GM12878 (cell line): ENCODE data around the gene CHD1. TPM values are rescaled to one million over a fixed set of nuclear protein-coding genes. Genes with fewer than 3 reads are reported as not detected.

ENCODE experiments used
- ATAC-seq: fragments of 200-7000 bp; cut with Tn5 transposase; 3 replicates; pipeline ENCODE4 v1.9.1; 2020; ENCODE audit warnings: mild to moderate bottlenecking, moderate library complexity
- BruUV-seq: library from RNA; stranded (reverse); fragments of 400-500 nt; replicated peaks from 2 replicates; lab custom pipeline; 2021; lab: Mats Ljungman, UMichigan
- CTCF ChIA-PET: fragments of 300-600 bp; sonication (Branson Sonifier 250); formaldehyde crosslinking; extraction: SDS; loops from one replicate; lab custom pipeline; 2021; ENCODE audit warnings: inconsistent platforms; lab: Yijun Ruan, JAX
- POLR2A ChIA-PET: fragments of 350-600 bp; formaldehyde crosslinking; extraction: SDS; loops from one replicate; lab custom pipeline; 2021; ENCODE audit warnings: inconsistent platforms; lab: Charles Lee
- RAD21 ChIA-PET: fragments of 300-600 bp; sonication (Branson Sonifier 250); formaldehyde crosslinking; loops from one replicate; lab custom pipeline; 2023; ENCODE audit warnings: antibody characterized with exemption; ENCODE audit not compliant: unreplicated experiment; lab: Charles Lee
- SMC1A ChIA-PET: fragments of 300-600 bp; sonication (Branson Sonifier 250); formaldehyde crosslinking; loops from one replicate; lab custom pipeline; 2023; ENCODE audit not compliant: unreplicated experiment, uncharacterized antibody; lab: Charles Lee
- DNase-seq: peaks from one replicate; pipeline ENCODE4 v3.0.0-alpha.2; 2011; ENCODE audit warnings: low read depth, low spot score
- FAIRE-seq: peaks from 3 replicates; lab custom pipeline; 2011; peaks lifted over from hg19 to GRCh38; lab: Jason Lieb, UNC
- H2AFZ ChIP-seq: 2 replicates; pipeline ENCODE4 v1.6.0; 2011; ENCODE audit warnings: low read depth, low read length, control low read depth; ENCODE audit not compliant: control insufficient read depth
- H3K27ac ChIP-seq: 2 replicates; pipeline ENCODE4 v1.5.1; 2011; ENCODE audit warnings: control low read depth; ENCODE audit not compliant: control insufficient read depth, insufficient read depth
- H3K27me3 ChIP-seq, 2 experiments: replicated peaks in 1 of 2; 2 replicates each; pipeline versions ENCODE4 v1.6.0 to v1.6.1; 2011; ENCODE audit warnings: low read length in 1 of 2; ENCODE audit not compliant: control insufficient read depth in 2 of 2, insufficient read depth in 2 of 2
- H3K36me3 ChIP-seq, 2 experiments: 2 replicates each; pipeline ENCODE4 v1.5.1; 2011; ENCODE audit warnings: low read length in 1 of 2; ENCODE audit not compliant: control insufficient read depth in 2 of 2, insufficient read depth in 2 of 2
- H3K4me1 ChIP-seq: 2 replicates; pipeline ENCODE4 v1.6.1; 2011; ENCODE audit warnings: mild to moderate bottlenecking, low read length, moderate library complexity, mixed read lengths; ENCODE audit not compliant: control insufficient read depth, insufficient read depth
- H3K4me2 ChIP-seq: 2 replicates; pipeline ENCODE4 v1.6.0; 2011; ENCODE audit warnings: control low read depth; ENCODE audit not compliant: control insufficient read depth, insufficient read depth
- H3K4me3 ChIP-seq: fragments of 200-600 bp; sonication (generic); 2 replicates; pipeline ENCODE4 v1.5.1; 2016
- H3K79me2 ChIP-seq: 2 replicates; pipeline ENCODE4 v1.6.0; 2011; ENCODE audit warnings: low read length; ENCODE audit not compliant: control insufficient read depth, insufficient read depth
- H3K9ac ChIP-seq: 2 replicates; pipeline ENCODE4 v1.8.0; 2011; ENCODE audit warnings: low read length, control low read depth, mixed read lengths; ENCODE audit not compliant: control insufficient read depth, insufficient read depth
- H3K9me3 ChIP-seq: replicated peaks from 3 replicates; pipeline ENCODE4 v1.5.1; 2011; ENCODE audit warnings: mild to moderate bottlenecking, low read length; ENCODE audit not compliant: control insufficient read depth, insufficient read depth
- H4K20me1 ChIP-seq: 2 replicates; pipeline ENCODE4 v1.6.0; 2011; ENCODE audit not compliant: control insufficient read depth, insufficient read depth
- ATF7 ChIP-seq: fragments of 450-650 bp; IDR thresholded peaks from 2 replicates; pipeline ENCODE4 v1.6.1; 2016; ENCODE audit warnings: low read depth, mild to moderate bottlenecking
- BACH1 ChIP-seq: fragments of 450-650 bp; IDR thresholded peaks from 2 replicates; pipeline ENCODE4 v1.6.1; 2017; ENCODE audit warnings: mild to moderate bottlenecking, borderline replicate concordance
- DPF2 ChIP-seq: fragments of 450-650 bp; IDR thresholded peaks from 2 replicates; pipeline ENCODE4 v1.6.1; 2017; ENCODE audit warnings: mild to moderate bottlenecking
- IKZF2 ChIP-seq, 2 experiments: fragments of 450-650 bp; IDR thresholded peaks; 2 replicates each; pipeline ENCODE4 v1.6.1; 2017; ENCODE audit warnings: mild to moderate bottlenecking in 2 of 2, moderate library complexity in 2 of 2
- JUNB ChIP-seq: IDR thresholded peaks from 2 replicates; pipeline ENCODE4 v1.6.1; 2016; ENCODE audit warnings: antibody characterized with exemption, mild to moderate bottlenecking
- KLF5 ChIP-seq: fragments of 450-650 bp; IDR thresholded peaks from 2 replicates; pipeline ENCODE4 v1.6.1; 2014; ENCODE audit warnings: mild to moderate bottlenecking; ENCODE audit not compliant: partially characterized antibody
- NBN ChIP-seq: fragments of 450-650 bp; IDR thresholded peaks from 2 replicates; pipeline ENCODE4 v1.6.1; 2016
- NFXL1 ChIP-seq: fragments of 450-650 bp; IDR thresholded peaks from 2 replicates; pipeline ENCODE4 v1.6.1; 2017; ENCODE audit warnings: antibody characterized with exemption, mild to moderate bottlenecking, borderline replicate concordance
- NRF1 ChIP-seq: conservative IDR thresholded peaks from 2 replicates; pipeline ENCODE4 v1.6.1; 2011; ENCODE audit warnings: mild to moderate bottlenecking, low read depth, low read length, improper control_type of control experiment
- PML ChIP-seq: IDR thresholded peaks from 2 replicates; pipeline ENCODE4 v1.6.1; 2012; ENCODE audit warnings: low read length, inconsistent platforms
- POLR2A ChIP-seq: IDR thresholded peaks from 2 replicates; pipeline ENCODE4 v1.6.1; 2011; ENCODE audit warnings: low read depth, mild to moderate bottlenecking, low read length
- POLR2AphosphoS5 ChIP-seq: IDR thresholded peaks from 2 replicates; pipeline ENCODE4 v1.6.1; 2011; ENCODE audit warnings: mild to moderate bottlenecking, low read length, inconsistent platforms
- POU2F2 ChIP-seq: IDR thresholded peaks from 3 replicates; pipeline ENCODE4 v1.6.1; 2011; ENCODE audit warnings: low read depth, mild to moderate bottlenecking, low read length, borderline replicate concordance
- TARDBP ChIP-seq: IDR thresholded peaks from 2 replicates; pipeline ENCODE4 v1.6.1; 2016; ENCODE audit warnings: borderline replicate concordance
- TBL1XR1 ChIP-seq: IDR thresholded peaks from 2 replicates; pipeline ENCODE4 v1.6.1; 2012; ENCODE audit warnings: low read depth, low read length, improper control_type of control experiment
- TCF3 ChIP-seq: IDR thresholded peaks from 2 replicates; pipeline ENCODE4 v1.6.1; 2012; ENCODE audit warnings: low read depth, mild to moderate bottlenecking, low read length, borderline replicate concordance; ENCODE audit not compliant: insufficient read depth
- ZNF274 ChIP-seq: IDR thresholded peaks from one replicate; pipeline ENCODE4 v1.8.0; 2011; ENCODE audit not compliant: insufficient read length, insufficient read depth
- WGBS: methylation state at CpG from one replicate; pipeline ENCODE4 v1.1.6; 2016; ENCODE audit warnings: low lambda C conversion rate; ENCODE audit not compliant: insufficient replicate concordance, insufficient coverage; ENCODE audit errors: missing lambda C conversion rate; 5-methylcytosine and 5-hydroxymethylcytosine counted together
- in situ Hi-C: fragments of 300-500 bp; cut with MboI; formaldehyde crosslinking; loops from 9 replicates; pipeline ENCODE4 v1.14.3; 2018; ENCODE audit warnings: mixed read lengths
- intact Hi-C: fragments of 100-400 bp; cut with micrococcal nuclease; formaldehyde crosslinking; loops from one replicate; pipeline ENCODE4 v1.14.2; 2022; ENCODE audit not compliant: unreplicated experiment
- polyA plus RNA-seq, 11 experiments: library from polyadenylated mRNA; depleted of rRNA in 4 of 11; unstranded in 6 of 11; stranded (reverse) in 5 of 11; fragments of >200 nt; fragmentation: Nextera tagmentation in 4 of 11; fragmentation: Illumina TruSeq in 1 of 11; extraction: Ambion mirVana in 4 of 11; extraction: Trizol in 1 of 11; gene quantifications; 1 replicate in 1 of 11; 2 replicates in 10 of 11; pipeline versions ENCODE4 v1.2.1 to v1.2.3, GENCODE V29; 2011 to 2016; ENCODE audit warnings: inconsistent platforms in 2 of 11, missing spikeins in 2 of 11, low read depth in 1 of 11
- total RNA-seq, 4 experiments: library from RNA; depleted of rRNA in 3 of 4; stranded (reverse); fragments of >200 nt in 3 of 4; fragmentation: Illumina TruSeq in 1 of 4; extraction: Trizol in 1 of 4; gene quantifications; 2 replicates each; pipeline versions ENCODE4 v1.2.1 to v1.2.3, GENCODE V29; 2013 to 2021
- TF ChIP-seq, protein P1 (sequence below): fragments of 450-650 bp; IDR thresholded peaks from 2 replicates; pipeline ENCODE4 v1.6.1; 2014; ENCODE audit warnings: mild to moderate bottlenecking
- TF ChIP-seq, protein P2 (sequence below): fragments of 450-650 bp; IDR thresholded peaks from 2 replicates; pipeline ENCODE4 v1.6.1; 2017; ENCODE audit warnings: mild to moderate bottlenecking, moderate library complexity

The CHD1 gene
- total and polyA plus RNA-seq, 10 of the 15 experiments (the other 5 are each of a cell fraction or from before 2014, with no cell fraction given) = 25.5 to 158 (median 50.5) TPM

DNA sequence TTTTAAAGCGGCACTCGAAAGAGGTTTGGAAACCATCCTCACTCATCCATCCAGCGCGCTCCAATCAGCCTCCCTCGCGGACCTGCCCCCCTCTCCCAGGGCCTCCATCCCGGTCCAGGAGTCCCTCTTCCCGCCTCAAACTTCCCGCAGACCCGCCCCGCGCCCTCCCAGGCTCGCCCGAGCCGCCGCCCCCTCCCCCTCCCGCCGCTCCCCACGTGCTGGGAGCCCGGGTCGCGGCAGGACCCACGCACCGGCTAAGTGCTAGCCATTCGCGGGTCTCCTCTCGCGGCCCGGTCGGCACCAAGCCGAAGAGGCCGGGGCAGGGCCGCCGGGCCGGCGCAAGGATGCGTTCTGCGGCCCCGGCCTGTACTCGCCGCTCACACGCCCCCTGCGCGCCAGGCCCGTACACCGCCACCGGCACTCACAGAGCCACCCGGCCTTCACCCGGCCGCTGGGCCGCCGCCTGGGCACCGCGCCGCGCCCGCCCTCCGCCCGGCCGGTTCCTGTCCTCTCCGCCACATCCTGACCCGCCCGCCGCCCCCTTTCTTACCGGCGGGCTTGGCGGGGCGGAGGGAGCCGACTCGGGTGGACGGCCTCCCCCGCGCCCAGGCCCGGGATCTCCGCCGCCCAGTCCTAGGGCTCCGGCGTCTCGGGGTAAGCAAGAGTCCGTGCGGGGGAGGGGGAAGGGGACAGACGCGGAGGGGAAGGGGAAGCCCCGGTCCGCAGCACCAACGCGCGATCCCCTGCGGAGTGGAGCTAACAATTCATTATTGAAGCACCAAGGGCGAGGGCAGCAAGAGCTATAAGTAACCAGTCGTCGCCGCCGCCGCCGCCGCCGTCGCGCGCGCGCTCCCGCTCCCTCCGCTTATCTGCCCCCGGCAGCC is 576 bp downstream of the CHD1 start:
- ChIA-PET CTCF (interaction anchor here (1.6 kb wide), 1 partner anchor 132 kb away, joined by 5 read pairs; no protein-coding TSS in a partner anchor), SMC1A (interaction anchor here (0.7 to 4.7 kb wide), 5 partner anchors 15 to 99 kb away, joined by 3 to 39 read pairs (median 5); no protein-coding TSS in a partner anchor)
- peaks cover 14% of the 10 kb centered on the region for H3K4me1 ChIP-seq
- TF ChIP-seq ZNF274 (no peak), POLR2AphosphoS5 (no peak), BACH1 (peak; percentile 78), NFXL1 (no peak), KLF5 (no peak), ATF7 (no peak), DPF2 (peak; percentile 70; the same call in 1 of the 2 replicates), JUNB (no peak), POU2F2 (no peak), NRF1 (no peak), TBL1XR1 (no peak), TARDBP (no peak), POLR2A (peak; percentile 52), TCF3 (no peak), PML (no peak), NBN (no peak), IKZF2 (IDR thresholded peaks at IDR 0.05) (0 out of 4 replicates have a peak, but pooled peaks of 1 of the 2 experiments have one; percentile 13)
- TF ChIP-seq, protein P1, sequence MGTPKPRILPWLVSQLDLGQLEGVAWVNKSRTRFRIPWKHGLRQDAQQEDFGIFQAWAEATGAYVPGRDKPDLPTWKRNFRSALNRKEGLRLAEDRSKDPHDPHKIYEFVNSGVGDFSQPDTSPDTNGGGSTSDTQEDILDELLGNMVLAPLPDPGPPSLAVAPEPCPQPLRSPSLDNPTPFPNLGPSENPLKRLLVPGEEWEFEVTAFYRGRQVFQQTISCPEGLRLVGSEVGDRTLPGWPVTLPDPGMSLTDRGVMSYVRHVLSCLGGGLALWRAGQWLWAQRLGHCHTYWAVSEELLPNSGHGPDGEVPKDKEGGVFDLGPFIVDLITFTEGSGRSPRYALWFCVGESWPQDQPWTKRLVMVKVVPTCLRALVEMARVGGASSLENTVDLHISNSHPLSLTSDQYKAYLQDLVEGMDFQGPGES = no peak
- TF ChIP-seq, protein P2, sequence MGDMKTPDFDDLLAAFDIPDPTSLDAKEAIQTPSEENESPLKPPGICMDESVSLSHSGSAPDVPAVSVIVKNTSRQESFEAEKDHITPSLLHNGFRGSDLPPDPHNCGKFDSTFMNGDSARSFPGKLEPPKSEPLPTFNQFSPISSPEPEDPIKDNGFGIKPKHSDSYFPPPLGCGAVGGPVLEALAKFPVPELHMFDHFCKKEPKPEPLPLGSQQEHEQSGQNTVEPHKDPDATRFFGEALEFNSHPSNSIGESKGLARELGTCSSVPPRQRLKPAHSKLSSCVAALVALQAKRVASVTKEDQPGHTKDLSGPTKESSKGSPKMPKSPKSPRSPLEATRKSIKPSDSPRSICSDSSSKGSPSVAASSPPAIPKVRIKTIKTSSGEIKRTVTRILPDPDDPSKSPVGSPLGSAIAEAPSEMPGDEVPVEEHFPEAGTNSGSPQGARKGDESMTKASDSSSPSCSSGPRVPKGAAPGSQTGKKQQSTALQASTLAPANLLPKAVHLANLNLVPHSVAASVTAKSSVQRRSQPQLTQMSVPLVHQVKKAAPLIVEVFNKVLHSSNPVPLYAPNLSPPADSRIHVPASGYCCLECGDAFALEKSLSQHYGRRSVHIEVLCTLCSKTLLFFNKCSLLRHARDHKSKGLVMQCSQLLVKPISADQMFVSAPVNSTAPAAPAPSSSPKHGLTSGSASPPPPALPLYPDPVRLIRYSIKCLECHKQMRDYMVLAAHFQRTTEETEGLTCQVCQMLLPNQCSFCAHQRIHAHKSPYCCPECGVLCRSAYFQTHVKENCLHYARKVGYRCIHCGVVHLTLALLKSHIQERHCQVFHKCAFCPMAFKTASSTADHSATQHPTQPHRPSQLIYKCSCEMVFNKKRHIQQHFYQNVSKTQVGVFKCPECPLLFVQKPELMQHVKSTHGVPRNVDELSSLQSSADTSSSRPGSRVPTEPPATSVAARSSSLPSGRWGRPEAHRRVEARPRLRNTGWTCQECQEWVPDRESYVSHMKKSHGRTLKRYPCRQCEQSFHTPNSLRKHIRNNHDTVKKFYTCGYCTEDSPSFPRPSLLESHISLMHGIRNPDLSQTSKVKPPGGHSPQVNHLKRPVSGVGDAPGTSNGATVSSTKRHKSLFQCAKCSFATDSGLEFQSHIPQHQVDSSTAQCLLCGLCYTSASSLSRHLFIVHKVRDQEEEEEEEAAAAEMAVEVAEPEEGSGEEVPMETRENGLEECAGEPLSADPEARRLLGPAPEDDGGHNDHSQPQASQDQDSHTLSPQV = no peak

More for the DNA sequence above, 576 bp downstream of the CHD1 start:
- RAD21 ChIA-PET = interaction anchor here (1.5 to 3.4 kb wide), 4 partner anchors 15 to 104 kb away, joined by 3 to 11 read pairs (median 6); no protein-coding TSS in a partner anchor
- WGBS = under 1% methylated on average over 49 of the region's 106 CpGs
- H4K20me1 ChIP-seq = no peaks in the 10 kb centered on the region
- peak overlapping the region; percentile 98 for H3K4me3 ChIP-seq
- FAIRE-seq = no peak
- POLR2A ChIA-PET = interaction anchor here (0.5 to 2.9 kb wide), 7 partner anchors 11 to 1968 kb away, joined by 3 to 23 read pairs (median 3); no protein-coding TSS in a partner anchor
- peak overlapping the region; percentile 91 for H3K9ac ChIP-seq
- H3K36me3 ChIP-seq = peaks cover 2 to 11% of the 10 kb centered on the region in 2 experiments; a peak in 2 of 4 replicates
- peaks cover 77% of the 10 kb centered on the region for H3K79me2 ChIP-seq
- intact Hi-C loops = loop anchor here (1.0 to 10.0 kb wide), 6 partner anchors 21 to 1991 kb away; partner anchors contain the start of genes LNPEP, RIOK2 and ST8SIA4
- H3K9me3 ChIP-seq = no peaks in the 10 kb centered on the region
- in situ Hi-C loops = loop anchor here (5.0 kb wide), 1 partner anchor 99 kb away; no protein-coding TSS in a partner anchor
- no TSS peak for BruUV-seq
- H3K4me2 ChIP-seq = peak overlapping the region; percentile 84
- peak overlapping the region; percentile 99 for H3K27ac ChIP-seq
- peak; percentile 43 for ATAC-seq
- no peaks in the 10 kb centered on the region for H3K27me3 ChIP-seq
- DNase-seq = no peak
- peak overlapping the region; percentile 53 for H2AFZ ChIP-seq
